22Rv1 (cell line): ENCODE results near the gene NEURL1.

Source experiments
- ZFX ChIP-seq: fragments of 450-650 bp; IDR thresholded peaks from 2 replicates; pipeline ENCODE4 v1.6.1; 2017; ENCODE audit warnings: antibody characterized with exemption, borderline replicate concordance
- TF ChIP-seq, protein P1 (sequence below): fragments of 450-650 bp; IDR thresholded peaks from 2 replicates; pipeline ENCODE4 v1.5.1; 2017; ENCODE audit warnings: mild to moderate bottlenecking

DNA sequence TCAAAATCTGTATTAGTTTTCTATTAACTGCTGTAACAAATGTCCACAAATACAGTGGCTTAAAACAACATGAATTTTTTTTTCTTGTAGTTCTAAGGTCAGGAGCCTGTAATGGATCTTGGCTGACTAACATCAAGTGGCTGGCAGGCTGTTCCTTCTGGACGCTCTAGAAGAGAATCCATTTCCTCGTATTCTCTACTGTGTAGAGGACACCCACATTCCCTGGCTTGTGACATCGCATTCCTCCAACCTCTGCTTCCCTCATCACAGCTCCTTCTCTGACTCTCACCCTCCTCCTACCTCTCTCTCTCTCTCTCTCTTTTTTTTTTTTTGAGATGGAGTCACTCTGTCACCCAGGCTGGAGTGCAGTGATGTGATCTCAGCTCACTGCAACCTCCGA is 30.0 kb upstream of the NEURL1 start:
- TF ChIP-seq, protein P1, sequence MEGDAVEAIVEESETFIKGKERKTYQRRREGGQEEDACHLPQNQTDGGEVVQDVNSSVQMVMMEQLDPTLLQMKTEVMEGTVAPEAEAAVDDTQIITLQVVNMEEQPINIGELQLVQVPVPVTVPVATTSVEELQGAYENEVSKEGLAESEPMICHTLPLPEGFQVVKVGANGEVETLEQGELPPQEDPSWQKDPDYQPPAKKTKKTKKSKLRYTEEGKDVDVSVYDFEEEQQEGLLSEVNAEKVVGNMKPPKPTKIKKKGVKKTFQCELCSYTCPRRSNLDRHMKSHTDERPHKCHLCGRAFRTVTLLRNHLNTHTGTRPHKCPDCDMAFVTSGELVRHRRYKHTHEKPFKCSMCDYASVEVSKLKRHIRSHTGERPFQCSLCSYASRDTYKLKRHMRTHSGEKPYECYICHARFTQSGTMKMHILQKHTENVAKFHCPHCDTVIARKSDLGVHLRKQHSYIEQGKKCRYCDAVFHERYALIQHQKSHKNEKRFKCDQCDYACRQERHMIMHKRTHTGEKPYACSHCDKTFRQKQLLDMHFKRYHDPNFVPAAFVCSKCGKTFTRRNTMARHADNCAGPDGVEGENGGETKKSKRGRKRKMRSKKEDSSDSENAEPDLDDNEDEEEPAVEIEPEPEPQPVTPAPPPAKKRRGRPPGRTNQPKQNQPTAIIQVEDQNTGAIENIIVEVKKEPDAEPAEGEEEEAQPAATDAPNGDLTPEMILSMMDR = no peak
- no peak for TF ChIP-seq ZFX
